ENCODE measurements around the gene WWOX. TPM values are rescaled to one million over a fixed set of nuclear protein-coding genes. Genes with fewer than 3 reads are reported as not detected.

The WWOX gene
- total and polyA plus RNA-seq, 2 donors (not counting 3 experiments of a cell fraction or from before 2014, with no cell fraction given) = 6.2 to 12.5 TPM

DNA sequence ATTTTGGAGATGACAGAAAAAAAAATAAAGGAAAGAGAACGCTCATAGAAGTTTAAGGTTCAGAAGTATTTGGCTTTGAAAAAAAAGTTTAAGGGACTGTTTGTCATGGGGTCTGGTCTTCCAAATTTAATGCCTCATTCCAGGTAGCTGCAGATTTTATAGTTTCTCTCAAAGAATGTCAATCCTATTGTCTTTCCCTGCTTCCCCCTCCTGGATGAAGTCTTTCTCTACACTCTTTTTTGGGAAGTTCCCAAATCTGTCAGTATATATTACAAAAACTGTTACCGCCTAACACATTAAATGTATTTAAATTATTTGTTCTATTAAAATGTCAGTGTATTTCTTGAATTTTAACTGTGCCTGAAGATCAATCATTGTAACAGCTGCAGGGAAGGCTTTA lies 1043.6 kb downstream of the WWOX start:
- H3K79me2 ChIP-seq (ENCODE audit: control insufficient read depth, insufficient read depth, low read length) = no peaks in the 10 kb centered on the region
- H3K36me3 ChIP-seq (ENCODE audit: control insufficient read depth in 2 of 2, extremely low read depth in 1 of 2, insufficient read depth in 2 of 2, low read length in 2 of 2) = no peaks in the 10 kb centered on the region
- no peaks in the 10 kb centered on the region for H3K9me1 ChIP-seq (replicated peaks; ENCODE audit: control insufficient read depth, extremely low read depth, insufficient read depth, low read length)
- FAIRE-seq (no peak), DNase-seq (ENCODE audit: low read depth, low spot score) (no peak)
- no peak overlapping the region for H3K9ac ChIP-seq (replicated peaks; ENCODE audit: extremely low read depth, insufficient read depth, low read length)
- H2AFZ ChIP-seq (ENCODE audit: low read depth, low read length) = no peak overlapping the region
- ChIA-PET CTCF (no interaction called here), POLR2A (no interaction called here)
- intact Hi-C loops (cut with micrococcal nuclease) = no loop called here
- no peak overlapping the region for H3K4me2 ChIP-seq (ENCODE audit: insufficient read depth, low read length)
- no peaks in the 10 kb centered on the region for H3K4me1 ChIP-seq (ENCODE audit: control insufficient read depth, extremely low read depth, insufficient read depth, low read length)
- dilution Hi-C loops (cut with MboI; ENCODE audit: extremely low pct_ligation_motif_present, low sequenced_read_pairs) = no loop called here
- H4K20me1 ChIP-seq (replicated peaks; ENCODE audit: control insufficient read depth, extremely low read depth, insufficient read depth, low read length) = no peaks in the 10 kb centered on the region
- no peak overlapping the region for H3K27ac ChIP-seq (ENCODE audit: insufficient read depth, low read depth, low read length)
- H3K4me3 ChIP-seq (replicated peaks in 1 of 3; ENCODE audit: insufficient read depth in 1 of 3, low read depth in 1 of 3, low read length in 3 of 3) = no peak overlapping the region
- H3K27me3 ChIP-seq (ENCODE audit: control insufficient read depth in 2 of 2, insufficient read depth in 2 of 2, low read length in 2 of 2) = no peaks in the 10 kb centered on the region
- peaks cover 4% of the 10 kb centered on the region for H3K9me3 ChIP-seq (replicated peaks; ENCODE audit: control insufficient read depth, insufficient read depth, low read length)
- TF ChIP-seq GATA2 (IDR thresholded peaks at IDR 0.05; ENCODE audit: insufficient read depth, insufficient read length, low read depth, low read length) = no peak
- no peak for TF ChIP-seq EZH2 (IDR thresholded peaks at IDR 0.05; ENCODE audit: borderline replicate concordance, low read depth, low read length, severe bottlenecking)
- TF ChIP-seq, protein P1, sequence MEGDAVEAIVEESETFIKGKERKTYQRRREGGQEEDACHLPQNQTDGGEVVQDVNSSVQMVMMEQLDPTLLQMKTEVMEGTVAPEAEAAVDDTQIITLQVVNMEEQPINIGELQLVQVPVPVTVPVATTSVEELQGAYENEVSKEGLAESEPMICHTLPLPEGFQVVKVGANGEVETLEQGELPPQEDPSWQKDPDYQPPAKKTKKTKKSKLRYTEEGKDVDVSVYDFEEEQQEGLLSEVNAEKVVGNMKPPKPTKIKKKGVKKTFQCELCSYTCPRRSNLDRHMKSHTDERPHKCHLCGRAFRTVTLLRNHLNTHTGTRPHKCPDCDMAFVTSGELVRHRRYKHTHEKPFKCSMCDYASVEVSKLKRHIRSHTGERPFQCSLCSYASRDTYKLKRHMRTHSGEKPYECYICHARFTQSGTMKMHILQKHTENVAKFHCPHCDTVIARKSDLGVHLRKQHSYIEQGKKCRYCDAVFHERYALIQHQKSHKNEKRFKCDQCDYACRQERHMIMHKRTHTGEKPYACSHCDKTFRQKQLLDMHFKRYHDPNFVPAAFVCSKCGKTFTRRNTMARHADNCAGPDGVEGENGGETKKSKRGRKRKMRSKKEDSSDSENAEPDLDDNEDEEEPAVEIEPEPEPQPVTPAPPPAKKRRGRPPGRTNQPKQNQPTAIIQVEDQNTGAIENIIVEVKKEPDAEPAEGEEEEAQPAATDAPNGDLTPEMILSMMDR (IDR thresholded peaks at IDR 0.05; ENCODE audit: extremely low read depth in 1 of 2, insufficient read depth in 1 of 2, low read depth in 1 of 2, low read length in 2 of 2) = no peak
- TF ChIP-seq POLR2A (IDR thresholded peaks at IDR 0.05; ENCODE audit: low read depth, low read length) = no peak
- no peak for TF ChIP-seq MYC (IDR thresholded peaks at IDR 0.05; ENCODE audit: low read depth, low read length)
- no peak for TF ChIP-seq POLR2AphosphoS5 (IDR thresholded peaks at IDR 0.05; ENCODE audit: insufficient read depth, low read depth, low read length)
- TF ChIP-seq, protein P2, sequence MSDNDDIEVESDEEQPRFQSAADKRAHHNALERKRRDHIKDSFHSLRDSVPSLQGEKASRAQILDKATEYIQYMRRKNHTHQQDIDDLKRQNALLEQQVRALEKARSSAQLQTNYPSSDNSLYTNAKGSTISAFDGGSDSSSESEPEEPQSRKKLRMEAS (IDR thresholded peaks at IDR 0.05; ENCODE audit: insufficient read depth, insufficient read length) = no peak
- TF ChIP-seq FOS (IDR thresholded peaks at IDR 0.05; ENCODE audit: borderline replicate concordance, insufficient read depth, low read length) = no peak
- TF ChIP-seq JUN (IDR thresholded peaks at IDR 0.05; ENCODE audit: borderline replicate concordance, insufficient read depth, insufficient read length, low read depth) = no peak
- BruUV-seq (replicated peaks) = no TSS peak
